ENCODE data around the gene MED22.
"Not testable (repeated sequence)": the region's sequence is repeated elsewhere in the genome, so short reads cannot be mapped to it uniquely, and the experiment has no call there.

The MED22 gene

DNA sequence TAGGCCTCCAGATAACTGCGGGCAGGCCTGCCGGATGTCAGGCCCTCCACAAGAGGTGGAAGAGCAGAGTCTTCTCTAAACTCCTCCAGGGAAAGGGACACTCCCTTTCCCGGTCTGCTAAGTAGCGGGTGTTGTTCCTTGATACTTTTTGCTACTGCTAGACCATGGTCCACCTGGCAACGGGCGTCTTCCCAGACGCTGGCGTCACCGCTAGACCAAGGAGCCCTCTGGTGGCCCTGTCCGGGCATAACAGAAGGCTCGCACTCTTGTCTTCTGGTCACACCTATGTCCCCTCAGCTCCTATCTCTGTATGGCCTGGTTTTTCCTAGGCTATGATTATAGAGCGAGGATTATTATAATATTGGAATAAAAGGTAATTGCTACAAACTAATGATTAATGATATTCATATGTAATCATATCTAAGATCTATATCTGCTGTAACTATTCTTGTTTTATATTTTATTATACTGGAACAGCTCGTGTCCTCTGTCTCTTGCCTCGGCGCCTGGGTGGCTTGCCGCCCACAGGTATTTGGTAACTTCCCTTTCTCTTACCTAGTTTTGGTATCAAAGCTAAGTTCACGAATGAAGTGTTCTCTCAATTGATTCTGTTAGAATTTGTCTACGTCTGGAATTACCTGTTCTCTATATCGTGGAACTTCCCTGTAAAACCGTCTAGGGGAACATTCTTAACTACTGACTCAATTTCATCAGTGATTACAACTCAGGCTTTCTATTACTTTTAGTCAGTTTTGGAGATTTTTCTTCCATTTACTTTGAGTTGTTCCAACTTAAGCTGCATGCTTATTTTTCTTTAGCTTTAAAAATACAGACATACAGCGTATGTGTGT lies 18.4 kb downstream of the MED22 start:
- H2AFZ ChIP-seq (ENCODE audit: low read depth, low read length); H3K18ac ChIP-seq (ENCODE audit: low read depth in 1 of 2, low read length in 2 of 2); H3K4me3 ChIP-seq (ENCODE audit: insufficient read depth in 1 of 2, low read depth in 1 of 2, low read length in 2 of 2); H2BK120ac ChIP-seq (ENCODE audit: low read depth, low read length); H2BK15ac ChIP-seq (ENCODE audit: low read depth, poor library complexity, severe bottlenecking); H3K27me3 ChIP-seq (ENCODE audit: control insufficient read depth in 1 of 2, insufficient read depth in 1 of 2, low read length in 2 of 2); H3K9me3 ChIP-seq (ENCODE audit: control insufficient read depth, low read length); H3K9ac ChIP-seq (ENCODE audit: low read length); H2BK5ac ChIP-seq (ENCODE audit: low read depth, low read length, poor library complexity, severe bottlenecking); H3K14ac ChIP-seq (ENCODE audit: low read length in 2 of 2); H3K4ac ChIP-seq (ENCODE audit: low read depth in 1 of 2, low read length in 2 of 2); H3K4me2 ChIP-seq (ENCODE audit: low read length, poor library complexity, severe bottlenecking); H4K8ac ChIP-seq (ENCODE audit: low read length); H3K23ac ChIP-seq (ENCODE audit: low read length in 2 of 2); H2BK12ac ChIP-seq (ENCODE audit: low read length in 2 of 2); H4K91ac ChIP-seq (ENCODE audit: low read length); H3K27ac ChIP-seq (ENCODE audit: low read length, poor library complexity, severe bottlenecking); H2AK5ac ChIP-seq (ENCODE audit: low read length, severe bottlenecking): not testable (repeated sequence)
- H3K36me3 ChIP-seq (ENCODE audit: control insufficient read depth in 1 of 2, insufficient read depth in 2 of 2, low read depth in 1 of 2, low read length in 2 of 2), result peaks cover 34 to 55% of the 10 kb centered on the region in 2 experiments
- peak; percentile 20 for DNase-seq
- 52% methylated on average over 17 of the region's 21 CpGs for WGBS
- peaks cover 37% of the 10 kb centered on the region for H3K79me1 ChIP-seq (replicated peaks; ENCODE audit: low read length, poor library complexity, severe bottlenecking)
- H3K4me1 ChIP-seq (ENCODE audit: control insufficient read depth, insufficient read depth, low read depth, low read length), result peaks cover 16% of the 10 kb centered on the region

- Histone ChIP-seq H3K4ac (ENCODE audit: low read depth in 1 of 2, low read length in 2 of 2) (no peak overlapping the region), H3K23ac (ENCODE audit: low read length in 2 of 2) (no peak overlapping the region), H3K4me3 (ENCODE audit: insufficient read depth in 1 of 2, low read depth in 1 of 2, low read length in 2 of 2) (no peak overlapping the region), H2BK5ac (ENCODE audit: low read depth, low read length, poor library complexity, severe bottlenecking) (no peak overlapping the region), H3K9ac (ENCODE audit: low read length) (no peak overlapping the region), H4K91ac (ENCODE audit: low read length) (no peak overlapping the region), H3K36me3 (ENCODE audit: control insufficient read depth in 1 of 2, insufficient read depth in 2 of 2, low read depth in 1 of 2, low read length in 2 of 2) (peaks cover 23 to 40% of the 10 kb centered on the region in 2 experiments), H3K4me2 (ENCODE audit: low read length, poor library complexity, severe bottlenecking) (no peak overlapping the region), H3K4me1 (ENCODE audit: control insufficient read depth, insufficient read depth, low read depth, low read length) (peaks cover 3% of the 10 kb centered on the region), H2BK12ac (ENCODE audit: low read length in 2 of 2) (no peak overlapping the region), H3K27me3 (ENCODE audit: control insufficient read depth in 1 of 2, insufficient read depth in 1 of 2, low read length in 2 of 2) (peaks cover 0 to 8% of the 10 kb centered on the region in 2 experiments), H2AFZ (ENCODE audit: low read depth, low read length) (no peak overlapping the region), H2BK15ac (ENCODE audit: low read depth, poor library complexity, severe bottlenecking) (no peak overlapping the region), H3K9me3 (ENCODE audit: control insufficient read depth, low read length) (peaks cover 4% of the 10 kb centered on the region), H3K27ac (ENCODE audit: low read length, poor library complexity, severe bottlenecking) (no peak overlapping the region), H3K14ac (ENCODE audit: low read length in 2 of 2) (no peak overlapping the region), H4K8ac (ENCODE audit: low read length) (no peak overlapping the region), H3K18ac (ENCODE audit: low read depth in 1 of 2, low read length in 2 of 2) (no peak overlapping the region), H3K79me1 (replicated peaks; ENCODE audit: low read length, poor library complexity, severe bottlenecking) (peaks cover 21% of the 10 kb centered on the region), H2BK120ac (ENCODE audit: low read depth, low read length) (no peak overlapping the region), H2AK5ac (ENCODE audit: low read length, severe bottlenecking) (no peak overlapping the region)
- DNase-seq, result no peak
- 85% methylated on average over 10 of the region's 10 CpGs for WGBS
Observed at GRCh38 chr9:133327834-133328484, 20.0 kb downstream of the MED22 start.

DNA sequence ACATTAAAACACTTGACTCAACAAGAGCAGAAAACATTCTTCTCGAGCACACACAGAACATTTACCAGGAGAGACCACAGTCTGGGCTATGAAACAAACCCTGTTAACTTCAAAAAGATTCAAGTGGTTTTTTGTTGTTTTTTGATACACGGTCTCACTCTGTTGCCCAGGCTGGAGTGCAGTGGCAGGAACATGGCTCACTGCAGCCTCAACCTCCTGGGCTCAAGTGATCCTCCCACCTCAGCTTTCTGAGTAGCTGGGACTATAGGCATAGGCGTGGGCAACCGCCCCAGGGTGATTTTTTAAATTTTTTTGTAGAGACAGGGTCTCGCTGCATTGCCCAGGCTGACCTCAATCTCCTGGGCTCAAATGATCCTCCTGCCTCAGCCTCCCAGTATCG lies 20.9 kb downstream of the MED22 start:
- not testable (repeated sequence) for H3K18ac ChIP-seq (ENCODE audit: low read depth in 1 of 2, low read length in 2 of 2); H2BK120ac ChIP-seq (ENCODE audit: low read depth, low read length); H3K27ac ChIP-seq (ENCODE audit: low read length, poor library complexity, severe bottlenecking); H4K8ac ChIP-seq (ENCODE audit: low read length); H2BK15ac ChIP-seq (ENCODE audit: low read depth, poor library complexity, severe bottlenecking); H3K4me3 ChIP-seq (ENCODE audit: insufficient read depth in 1 of 2, low read depth in 1 of 2, low read length in 2 of 2); H3K9ac ChIP-seq (ENCODE audit: low read length); H2AFZ ChIP-seq (ENCODE audit: low read depth, low read length); H3K14ac ChIP-seq (ENCODE audit: low read length in 2 of 2); H3K27me3 ChIP-seq (ENCODE audit: control insufficient read depth in 1 of 2, insufficient read depth in 1 of 2, low read length in 2 of 2); DNase-seq; H3K9me3 ChIP-seq (ENCODE audit: control insufficient read depth, low read length); H2BK12ac ChIP-seq (ENCODE audit: low read length in 2 of 2); H3K4me1 ChIP-seq (ENCODE audit: control insufficient read depth, insufficient read depth, low read depth, low read length); H3K23ac ChIP-seq (ENCODE audit: low read length in 2 of 2); H4K91ac ChIP-seq (ENCODE audit: low read length); H3K4me2 ChIP-seq (ENCODE audit: low read length, poor library complexity, severe bottlenecking); H2BK5ac ChIP-seq (ENCODE audit: low read depth, low read length, poor library complexity, severe bottlenecking); H3K4ac ChIP-seq (ENCODE audit: low read depth in 1 of 2, low read length in 2 of 2); H2AK5ac ChIP-seq (ENCODE audit: low read length, severe bottlenecking)
- WGBS, result 83% methylated on average over 6 of the region's 6 CpGs
- Histone ChIP-seq H3K79me1 (replicated peaks; ENCODE audit: low read length, poor library complexity, severe bottlenecking) (peaks cover 12% of the 10 kb centered on the region), H3K36me3 (ENCODE audit: control insufficient read depth in 1 of 2, insufficient read depth in 2 of 2, low read depth in 1 of 2, low read length in 2 of 2) (peaks cover 13 to 30% of the 10 kb centered on the region in 2 experiments)

GRCh38 chr9:133323991-133324703 lies 23.8 kb downstream of the MED22 start:
- no peak overlapping the region for H2AK5ac ChIP-seq (ENCODE audit: low read length, severe bottlenecking)
- H2BK5ac ChIP-seq (ENCODE audit: low read depth, low read length, poor library complexity, severe bottlenecking), result no peak overlapping the region
- H3K4me3 ChIP-seq (ENCODE audit: insufficient read depth in 1 of 2, low read depth in 1 of 2, low read length in 2 of 2), result no peak overlapping the region
- H2AFZ ChIP-seq (ENCODE audit: low read depth, low read length), result no peak overlapping the region
- H3K27me3 ChIP-seq (ENCODE audit: control insufficient read depth in 1 of 2, insufficient read depth in 1 of 2, low read length in 2 of 2), result peaks cover 8 to 15% of the 10 kb centered on the region in 2 experiments
- H2BK12ac ChIP-seq (ENCODE audit: low read length in 2 of 2), result no peak overlapping the region
- 85% methylated on average over 13 of the region's 13 CpGs for WGBS
- H3K4me2 ChIP-seq (ENCODE audit: low read length, poor library complexity, severe bottlenecking), result no peak overlapping the region
- no peak overlapping the region for H3K18ac ChIP-seq (ENCODE audit: low read depth in 1 of 2, low read length in 2 of 2)
- no peaks in the 10 kb centered on the region for H3K79me1 ChIP-seq (replicated peaks; ENCODE audit: low read length, poor library complexity, severe bottlenecking)
- H3K23ac ChIP-seq (ENCODE audit: low read length in 2 of 2), result no peak overlapping the region
- peak overlapping the region; percentile 48 for H4K91ac ChIP-seq (ENCODE audit: low read length)
- peaks cover 4% of the 10 kb centered on the region for H3K9me3 ChIP-seq (ENCODE audit: control insufficient read depth, low read length)
- no peak overlapping the region for H2BK15ac ChIP-seq (ENCODE audit: low read depth, poor library complexity, severe bottlenecking)
- no peaks in the 10 kb centered on the region for H3K4me1 ChIP-seq (ENCODE audit: control insufficient read depth, insufficient read depth, low read depth, low read length)
- no peak for DNase-seq
- H3K9ac ChIP-seq (ENCODE audit: low read length), result no peak overlapping the region
- H2BK120ac ChIP-seq (ENCODE audit: low read depth, low read length), result no peak overlapping the region
- H3K27ac ChIP-seq (ENCODE audit: low read length, poor library complexity, severe bottlenecking), result no peak overlapping the region
- H4K8ac ChIP-seq (ENCODE audit: low read length), result no peak overlapping the region
- no peak overlapping the region for H3K14ac ChIP-seq (ENCODE audit: low read length in 2 of 2)
- no peak overlapping the region for H3K4ac ChIP-seq (ENCODE audit: low read depth in 1 of 2, low read length in 2 of 2)
- H3K36me3 ChIP-seq (ENCODE audit: control insufficient read depth in 1 of 2, insufficient read depth in 2 of 2, low read depth in 1 of 2, low read length in 2 of 2), result peaks cover 2 to 6% of the 10 kb centered on the region in 2 experiments

Measured in mesenchymal stem cell (in vitro differentiated cells and primary cell).